Activated CD8-positive, alpha-beta T cell treated with anti-CD3 and anti-CD28 coated beads for 36 hours (primary cell): ENCODE measurements around the gene SLMAP. TPM values are rescaled to one million over a fixed set of nuclear protein-coding genes. Genes with fewer than 3 reads are reported as not detected.

Experiments
- ATAC-seq: fragments of 200-7000 bp; cut with Tn5 transposase; one replicate; pipeline ENCODE4 v1.10.0; 2021; ENCODE audit warnings: mild to moderate bottlenecking, moderate library complexity
- CTCF ChIA-PET: fragments of 350-600 bp; sonication (Branson Sonifier 250); formaldehyde crosslinking; loops from one replicate; lab custom pipeline; 2021; ENCODE audit warnings: antibody characterized with exemption; lab: Charles Lee
- POLR2A ChIA-PET: fragments of 350-600 bp; sonication (Branson Sonifier 250); formaldehyde crosslinking; loops from one replicate; lab custom pipeline; 2021; ENCODE audit warnings: antibody characterized with exemption; lab: Charles Lee
- DNase-seq: peaks from one replicate; pipeline ENCODE4 v3.0.0-alpha.2; 2020
- H3K27ac Mint-ChIP-seq: one replicate; pipeline ENCODE4 v1.8.0; 2021; ENCODE audit warnings: mild to moderate bottlenecking, mixed read lengths
- H3K27me3 Mint-ChIP-seq: one replicate; pipeline ENCODE4 v1.8.0; 2021; ENCODE audit warnings: mixed read lengths
- H3K36me3 Mint-ChIP-seq: one replicate; pipeline ENCODE4 v1.8.0; 2021; ENCODE audit warnings: low read depth, mixed read lengths
- H3K4me1 Mint-ChIP-seq: one replicate; pipeline ENCODE4 v1.8.0; 2021; ENCODE audit warnings: low read depth, mixed read lengths
- H3K4me3 Mint-ChIP-seq: one replicate; pipeline ENCODE4 v1.8.0; 2021; ENCODE audit warnings: mild to moderate bottlenecking, moderate library complexity, mixed read lengths
- H3K9me3 Mint-ChIP-seq: one replicate; pipeline ENCODE4 v1.8.0; 2021; ENCODE audit warnings: mixed read lengths
- CTCF ChIP-seq: fragments of 200-600 bp; IDR thresholded peaks from one replicate; pipeline ENCODE4 v1.8.0; 2022; ENCODE audit warnings: antibody characterized with exemption, mild to moderate bottlenecking
- intact Hi-C: fragments of 100-400 bp; cut with micrococcal nuclease; formaldehyde crosslinking; loops from one replicate; pipeline ENCODE4 v1.10.0; 2022
- total RNA-seq, 2 experiments: library from RNA; stranded (reverse); gene quantifications; one replicate each; pipeline ENCODE4 v1.2.3, GENCODE V29; 2021

SLMAP gene
- total RNA-seq, 2 experiments from 2014 or later: 45.8 to 47.3 TPM

GRCh38 chr3:57919987-57920386 lies 163.9 kb downstream of the SLMAP start:
- ATAC-seq (no peak), DNase-seq (no peak)
- intact Hi-C loops: no loop called here
- ChIA-PET POLR2A (interaction anchor here (0.6 kb wide), 1 partner anchor 359 kb away, joined by 7 read pairs; no protein-coding TSS in a partner anchor), CTCF (no interaction called here)
- no peak for TF ChIP-seq CTCF
- Mint-ChIP-seq H3K27ac (no peak overlapping the region), H3K4me1 (no peaks in the 10 kb centered on the region), H3K36me3 (peaks cover 43% of the 10 kb centered on the region), H3K4me3 (no peak overlapping the region), H3K9me3 (no peaks in the 10 kb centered on the region), H3K27me3 (no peaks in the 10 kb centered on the region)

- H3K4me1 Mint-ChIP-seq: no peaks in the 10 kb centered on the region
- H3K9me3 Mint-ChIP-seq: no peaks in the 10 kb centered on the region
- intact Hi-C loops: no loop called here
- no peak overlapping the region for H3K4me3 Mint-ChIP-seq
- no peak for DNase-seq
- no peaks in the 10 kb centered on the region for H3K27me3 Mint-ChIP-seq
- ATAC-seq: no peak
- ChIA-PET CTCF (interaction anchor here (1.0 kb wide), 1 partner anchor 12 kb away, joined by 3 read pairs; no protein-coding TSS in a partner anchor), POLR2A (no interaction called here)
- peaks cover 27% of the 10 kb centered on the region for H3K36me3 Mint-ChIP-seq
- no peak for TF ChIP-seq CTCF
- H3K27ac Mint-ChIP-seq: no peak overlapping the region
Observed at GRCh38 chr3:57923101-57923500, 167.0 kb downstream of the SLMAP start.

- Mint-ChIP-seq H3K27ac (no peak overlapping the region), H3K4me1 (no peaks in the 10 kb centered on the region), H3K4me3 (no peak overlapping the region), H3K27me3 (no peaks in the 10 kb centered on the region), H3K9me3 (no peaks in the 10 kb centered on the region), H3K36me3 (peaks cover 25% of the 10 kb centered on the region)
- ATAC-seq (no peak), DNase-seq (no peak)
- CTCF ChIA-PET: no interaction called here
- POLR2A ChIA-PET: no interaction called here
- intact Hi-C loops: no loop called here
- TF ChIP-seq CTCF: no peak
Observed at GRCh38 chr3:57923752-57924151, 167.6 kb downstream of the SLMAP start.

GRCh38 chr3:57927166-57927565 lies 171.1 kb downstream of the SLMAP start:
- POLR2A ChIA-PET: no interaction called here
- no peak for TF ChIP-seq CTCF
- H3K9me3 Mint-ChIP-seq: no peaks in the 10 kb centered on the region
- H3K36me3 Mint-ChIP-seq: peaks cover 21% of the 10 kb centered on the region
- intact Hi-C loops: no loop called here
- ATAC-seq (no peak), DNase-seq (no peak)
- no peaks in the 10 kb centered on the region for H3K27me3 Mint-ChIP-seq
- H3K4me1 Mint-ChIP-seq: no peaks in the 10 kb centered on the region
- no peak overlapping the region for H3K4me3 Mint-ChIP-seq
- H3K27ac Mint-ChIP-seq: no peak overlapping the region
- CTCF ChIA-PET: no interaction called here

- H3K27me3 Mint-ChIP-seq: no peaks in the 10 kb centered on the region
- ChIA-PET POLR2A (no interaction called here), CTCF (no interaction called here)
- intact Hi-C loops: no loop called here
- no peaks in the 10 kb centered on the region for H3K4me1 Mint-ChIP-seq
- H3K27ac Mint-ChIP-seq: no peak overlapping the region
- ATAC-seq (no peak), DNase-seq (no peak)
- no peak overlapping the region for H3K4me3 Mint-ChIP-seq
- TF ChIP-seq CTCF: no peak
- no peaks in the 10 kb centered on the region for H3K9me3 Mint-ChIP-seq
- H3K36me3 Mint-ChIP-seq: peaks cover 19% of the 10 kb centered on the region
Observed at GRCh38 chr3:57927916-57928315, 171.8 kb downstream of the SLMAP start.
